GM12875 (cell line): ENCODE data around the gene KCNMA1.

Source experiments
- H3K4me3 ChIP-seq: one replicate; pipeline ENCODE4 v1.5.1; 2011; ENCODE audit warnings: low read depth, low read length, control low read depth
- CTCF ChIP-seq: IDR thresholded peaks from 2 replicates; pipeline ENCODE4 v1.5.1; 2011; ENCODE audit warnings: low read depth, mild to moderate bottlenecking, control low read depth, inconsistent platforms, low read length, moderate library complexity, borderline replicate concordance; ENCODE audit not compliant: insufficient read depth

The KCNMA1 gene

GRCh38 chr10:77671594-77672252 is 34.1 kb upstream of the KCNMA1 start:
- no peak overlapping the region for H3K4me3 ChIP-seq
- no peak for TF ChIP-seq CTCF

GRCh38 chr10:77670817-77671443 is 33.3 kb upstream of the KCNMA1 start:
- no peak overlapping the region for H3K4me3 ChIP-seq
- TF ChIP-seq CTCF = no peak

- TF ChIP-seq CTCF = no peak
Measured at GRCh38 chr10:77669892-77670291, 32.3 kb upstream of the KCNMA1 start.

GRCh38 chr10:77667426-77668324 is 30.1 kb upstream of the KCNMA1 start:
- no peak for TF ChIP-seq CTCF
- no peak overlapping the region for H3K4me3 ChIP-seq

More at GRCh38 chr10:77669892-77670291, 32.3 kb upstream of the KCNMA1 start:
- H3K4me3 ChIP-seq = no peak overlapping the region

- TF ChIP-seq CTCF = no peak
Measured at GRCh38 chr10:77666821-77667220, 29.2 kb upstream of the KCNMA1 start.

GRCh38 chr10:77664696-77665095 is 27.1 kb upstream of the KCNMA1 start:
- H3K4me3 ChIP-seq = no peak overlapping the region
- TF ChIP-seq CTCF = no peak

More at GRCh38 chr10:77666821-77667220, 29.2 kb upstream of the KCNMA1 start:
- H3K4me3 ChIP-seq = no peak overlapping the region
